ENCODE measurements around the gene CFAP43.

CFAP43 gene, protein sequence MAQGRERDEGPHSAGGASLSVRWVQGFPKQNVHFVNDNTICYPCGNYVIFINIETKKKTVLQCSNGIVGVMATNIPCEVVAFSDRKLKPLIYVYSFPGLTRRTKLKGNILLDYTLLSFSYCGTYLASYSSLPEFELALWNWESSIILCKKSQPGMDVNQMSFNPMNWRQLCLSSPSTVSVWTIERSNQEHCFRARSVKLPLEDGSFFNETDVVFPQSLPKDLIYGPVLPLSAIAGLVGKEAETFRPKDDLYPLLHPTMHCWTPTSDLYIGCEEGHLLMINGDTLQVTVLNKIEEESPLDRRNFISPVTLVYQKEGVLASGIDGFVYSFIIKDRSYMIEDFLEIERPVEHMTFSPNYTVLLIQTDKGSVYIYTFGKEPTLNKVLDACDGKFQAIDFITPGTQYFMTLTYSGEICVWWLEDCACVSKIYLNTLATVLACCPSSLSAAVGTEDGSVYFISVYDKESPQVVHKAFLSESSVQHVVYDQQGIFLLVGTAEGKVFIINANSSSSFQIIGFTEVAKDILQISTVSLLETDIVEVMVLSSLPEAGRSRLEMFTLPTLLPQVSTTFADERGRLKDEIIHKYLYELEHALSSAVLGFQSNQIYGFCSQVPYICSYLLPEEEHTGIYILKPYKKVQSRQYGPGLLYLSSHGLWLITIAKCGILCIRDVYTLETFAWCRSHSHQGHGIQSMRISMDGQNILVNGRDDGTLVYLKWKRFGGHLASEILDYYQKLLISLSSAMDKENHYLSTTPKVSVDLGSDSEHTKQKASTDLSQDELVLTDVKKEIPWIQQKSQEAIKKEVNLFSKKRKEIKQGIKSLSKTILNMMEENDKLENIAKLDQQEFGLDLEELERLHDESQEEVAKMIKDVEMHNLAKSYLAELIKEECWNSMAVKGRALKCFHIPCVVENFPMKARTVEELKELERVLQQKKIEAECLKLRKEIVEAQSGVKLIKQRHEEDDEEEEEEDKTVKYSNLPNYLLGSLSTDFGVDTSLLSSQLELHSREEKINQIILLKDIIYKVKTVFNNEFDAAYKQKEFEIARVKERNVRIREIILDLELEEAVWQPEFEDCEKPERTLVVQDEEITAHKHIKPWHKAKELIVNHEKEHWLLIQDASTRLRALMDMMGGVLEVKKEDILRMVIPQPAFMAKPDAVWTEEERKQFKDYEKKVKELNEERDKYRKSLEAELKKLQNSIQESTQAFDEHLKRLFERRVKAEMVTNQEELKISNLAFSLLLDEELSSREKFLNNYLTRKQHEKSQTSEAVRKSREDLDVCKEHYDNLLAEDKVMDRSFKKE (N-terminal part only)

DNA sequence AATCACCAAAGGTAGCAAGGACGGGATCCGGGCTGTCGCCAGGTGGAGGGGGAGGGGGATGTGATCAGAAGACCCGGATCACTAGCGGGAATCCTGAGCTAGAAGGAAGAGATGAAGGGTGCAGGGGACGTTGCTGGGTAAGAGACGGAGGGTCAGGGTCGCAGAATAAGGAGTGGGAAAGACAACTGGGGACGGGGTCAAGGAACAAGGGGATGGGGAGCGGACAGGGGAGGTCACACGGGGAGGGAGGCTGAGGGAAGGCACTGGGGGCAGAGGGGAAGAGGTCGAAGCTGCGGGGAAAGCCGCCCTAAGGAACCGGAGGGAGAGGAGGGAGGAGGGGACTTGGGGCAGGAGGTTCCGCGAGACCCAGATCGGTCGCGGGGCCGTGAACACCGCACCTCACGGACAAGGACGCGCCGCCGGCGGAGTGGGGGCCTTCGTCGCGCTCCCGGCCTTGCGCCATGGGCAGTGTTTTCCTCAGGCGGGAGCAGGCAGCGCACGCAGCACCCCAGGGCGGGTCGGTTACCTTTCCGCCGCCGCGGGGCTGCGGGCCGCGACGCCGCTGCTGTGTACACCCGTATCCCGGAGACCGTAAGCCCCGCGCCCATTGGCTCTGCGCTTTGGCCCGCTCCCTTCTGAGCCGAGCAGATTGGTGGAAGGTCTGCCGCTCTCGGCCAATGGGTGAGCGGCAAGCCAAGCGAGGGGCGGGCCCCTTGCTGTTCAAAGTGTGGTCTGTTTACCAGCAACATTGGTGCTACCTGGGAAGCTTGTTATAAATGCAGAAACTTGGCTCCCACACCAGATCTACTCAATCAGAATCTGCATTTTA, at the start of gene CFAP43:
CFAP43 (minus strand) TSS at position 581 of the 829 bp plus-strand sequence; CDS start at position 463, 118 bp downstream.
- peak; percentile 96 for DNase-seq

GRCh38 chr10:104281694-104282093, 49.5 kb upstream of the CFAP43 start:
- DNase-seq, result no peak

- no peak for DNase-seq
Observed at GRCh38 chr10:104279550-104280259, 47.5 kb upstream of the CFAP43 start.

DNA sequence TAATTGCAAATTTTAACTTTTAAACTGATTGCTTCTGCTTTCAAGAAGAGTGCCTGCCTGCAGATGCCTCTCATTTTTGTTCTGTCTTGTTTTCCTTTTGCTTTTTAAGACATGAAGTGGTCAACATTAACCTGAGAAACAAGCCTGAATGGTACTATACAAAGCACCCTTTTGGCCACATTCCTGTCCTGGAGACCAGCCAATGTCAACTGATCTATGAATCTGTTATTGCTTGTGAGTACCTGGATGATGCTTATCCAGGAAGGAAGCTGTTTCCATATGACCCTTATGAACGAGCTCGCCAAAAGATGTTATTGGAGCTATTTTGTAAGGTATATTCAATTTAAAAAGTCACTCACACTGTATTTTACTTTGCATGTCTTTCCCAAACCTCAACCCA, 45.6 kb upstream of the CFAP43 start:
- no peak for DNase-seq

DNA sequence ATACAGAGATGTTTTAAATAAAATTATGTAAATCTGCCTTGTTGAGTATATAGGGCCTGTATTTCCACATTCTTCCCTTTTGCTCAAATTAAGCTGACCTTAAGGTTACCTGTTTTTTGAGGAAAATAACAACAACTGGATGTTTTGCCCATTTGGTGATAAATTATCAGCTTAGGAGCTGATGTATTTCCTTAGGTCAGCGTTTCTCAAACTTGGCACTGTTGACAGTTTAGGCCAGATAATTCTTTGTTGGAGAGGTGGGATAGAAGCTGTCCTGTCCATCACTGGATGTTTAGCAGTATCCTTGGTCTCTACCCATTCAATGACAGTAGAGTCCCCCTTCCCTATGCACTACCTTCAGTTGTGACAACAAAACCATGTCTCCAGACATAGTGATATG, 44.0 kb upstream of the CFAP43 start:
- no peak for DNase-seq

DNA sequence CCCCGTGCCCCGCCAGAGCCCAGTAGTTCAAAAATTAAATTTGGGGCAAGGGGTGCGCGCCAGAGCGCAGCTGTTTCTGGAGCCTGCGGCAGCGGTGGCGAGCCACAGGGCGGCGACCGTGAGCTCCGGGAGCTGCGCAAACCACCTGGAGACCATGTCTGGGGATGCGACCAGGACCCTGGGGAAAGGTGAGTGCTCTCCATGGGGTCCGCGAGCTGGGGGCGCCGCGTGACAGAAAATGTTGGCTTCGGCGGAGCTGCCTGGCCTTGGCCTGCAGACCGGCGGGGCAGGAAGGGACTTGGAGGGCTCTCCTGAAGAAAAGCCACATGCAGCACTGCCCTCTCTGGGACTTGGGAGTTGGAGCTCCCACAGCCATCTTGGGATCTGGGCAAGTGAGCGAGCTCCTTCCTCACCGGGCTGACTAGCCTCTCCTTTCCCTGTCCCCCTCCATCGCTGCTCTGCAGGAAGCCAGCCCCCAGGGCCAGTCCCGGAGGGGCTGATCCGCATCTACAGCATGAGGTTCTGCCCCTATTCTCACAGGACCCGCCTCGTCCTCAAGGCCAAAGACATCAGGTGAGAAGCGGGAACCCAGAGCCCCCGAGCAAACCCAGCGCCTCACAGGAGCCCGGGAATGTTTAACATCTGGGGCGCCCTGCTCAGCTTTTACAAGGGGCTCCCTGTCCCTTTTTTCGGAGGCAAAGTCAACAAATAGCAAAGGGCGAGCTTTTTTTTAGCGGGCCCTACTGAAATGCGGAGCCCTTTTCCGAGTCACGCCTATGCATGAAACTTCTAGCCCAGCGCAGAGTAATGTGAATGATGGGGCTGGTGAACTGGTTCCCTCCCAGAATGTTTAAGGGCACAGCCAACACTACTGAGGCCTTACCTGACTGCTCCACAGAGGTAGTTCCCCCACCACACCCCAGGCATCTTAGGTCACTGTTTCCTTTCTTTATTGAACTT, 42.9 kb upstream of the CFAP43 start:
- no peak for DNase-seq

DNA sequence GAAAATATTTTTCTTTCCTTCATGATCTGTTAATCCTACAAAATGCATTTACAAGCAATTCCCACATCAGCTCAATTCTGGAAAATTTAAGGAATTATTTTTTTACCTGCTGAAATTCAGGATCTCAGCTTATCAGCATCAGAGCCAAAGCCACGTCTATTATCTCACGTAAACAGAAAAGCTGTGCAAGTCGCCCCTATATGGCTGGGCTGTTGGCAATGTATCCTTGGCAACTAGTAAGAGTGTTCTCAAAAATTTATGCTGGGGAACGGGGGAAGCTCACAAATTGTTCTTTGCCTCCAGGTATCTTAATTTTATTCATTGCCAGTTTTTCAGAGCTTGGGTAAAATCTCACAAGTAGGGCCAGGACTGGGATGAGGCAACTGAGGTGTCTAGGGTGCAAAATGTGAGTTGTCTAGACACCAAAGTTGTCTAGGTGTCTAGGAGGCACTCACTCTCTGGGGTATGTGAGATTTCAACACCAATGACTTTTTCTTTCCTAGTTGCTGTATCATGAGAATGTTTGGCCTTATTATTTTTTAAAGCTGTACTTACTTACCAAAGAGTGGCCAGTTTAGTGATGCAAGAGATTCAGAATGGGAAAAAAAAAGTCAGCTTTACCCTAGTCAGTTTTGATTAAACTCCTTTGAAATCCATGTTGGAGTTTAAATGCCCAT, 41.9 kb upstream of the CFAP43 start:
- DNase-seq, result no peak

- no peak for DNase-seq
Observed at GRCh38 chr10:104273286-104273685, 41.1 kb upstream of the CFAP43 start.

GRCh38 chr10:104268713-104269645, 36.8 kb upstream of the CFAP43 start, which contains the start of gene GSTO2:
TSS of gene GSTO2 (plus strand) at chr10:104269184. CDS start at chr10:104274916, 5,732 bp downstream.
- peak; percentile 98 for DNase-seq

- DNase-seq, result no peak
Observed at GRCh38 chr10:104268405-104268712, 36.2 kb upstream of the CFAP43 start.

DNA sequence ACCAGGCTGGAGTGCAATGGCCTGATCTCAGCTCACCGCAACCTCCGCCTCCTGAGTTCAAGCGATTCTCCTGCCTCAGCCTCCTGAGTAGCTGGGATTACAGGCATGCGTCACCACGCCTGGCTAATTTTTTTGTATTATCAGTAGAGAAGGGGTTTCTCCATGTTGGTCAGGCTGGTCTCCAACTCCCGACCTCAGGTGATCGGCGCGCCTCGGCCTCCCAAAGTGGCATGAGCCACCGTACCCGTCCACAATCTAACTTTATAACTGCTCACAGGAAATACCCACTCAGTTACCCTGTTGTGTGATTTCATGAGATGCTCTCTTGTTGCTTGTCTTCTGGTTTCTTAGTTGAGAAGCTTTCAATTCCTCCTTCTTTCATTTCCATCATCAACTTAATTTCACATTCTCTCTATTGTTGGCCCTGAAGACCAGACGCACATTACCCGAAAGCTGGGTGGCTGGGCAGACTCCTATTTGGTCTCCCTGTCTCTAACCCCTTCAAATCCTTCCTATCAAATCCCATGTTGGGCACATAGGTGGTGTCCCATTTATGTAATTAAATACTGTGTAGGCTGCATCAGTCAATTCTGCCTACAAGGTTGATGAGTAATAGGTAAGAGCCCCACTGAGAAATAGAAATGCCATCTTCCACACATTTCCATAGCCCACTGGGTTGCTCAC, 35.7 kb upstream of the CFAP43 start:
- DNase-seq, result no peak

- DNase-seq, result no peak
Observed at GRCh38 chr10:104264783-104265182, 32.6 kb upstream of the CFAP43 start.

- DNase-seq, result no peak
Observed at GRCh38 chr10:104262055-104262454, 29.9 kb upstream of the CFAP43 start.

- no peak for DNase-seq
Observed at GRCh38 chr10:104260775-104261115, 28.6 kb upstream of the CFAP43 start.

- no peak for DNase-seq
Observed at GRCh38 chr10:104259999-104260774, 28.0 kb upstream of the CFAP43 start.

GRCh38 chr10:104259456-104259855, 27.3 kb upstream of the CFAP43 start:
- DNase-seq, result no peak

DNA sequence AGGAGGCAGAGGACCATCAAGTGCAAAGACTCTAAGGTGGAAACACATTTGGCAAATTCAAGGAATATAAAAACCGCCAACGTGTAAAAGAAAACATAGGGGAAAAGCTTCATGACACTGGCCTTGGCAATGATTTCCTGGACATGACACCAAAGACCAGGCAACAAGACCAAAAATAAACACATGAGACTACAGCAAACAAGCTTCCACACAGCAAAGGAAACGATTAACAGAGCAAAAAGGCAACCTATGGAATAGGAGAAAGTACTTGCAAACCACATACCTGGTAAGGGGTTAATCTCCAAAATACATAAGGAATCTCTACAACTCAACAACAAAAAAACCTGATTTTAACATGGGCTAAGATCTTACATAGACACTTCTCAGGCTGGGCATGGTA, 26.0 kb upstream of the CFAP43 start:
- DNase-seq, result no peak
